NCI-H1694 treated with DMSO at 0.1 percent for 48 hours (cell line): ENCODE data around the gene OSTM1.
"Not testable (repeated sequence)": the region's sequence is repeated elsewhere in the genome, so short reads cannot be mapped to it uniquely, and the experiment has no call there.

ENCODE experiments used
- DNase-seq: peaks from one replicate; lab custom pipeline; 2025; lab: John Stamatoyannopoulos, UW

Gene OSTM1

DNA sequence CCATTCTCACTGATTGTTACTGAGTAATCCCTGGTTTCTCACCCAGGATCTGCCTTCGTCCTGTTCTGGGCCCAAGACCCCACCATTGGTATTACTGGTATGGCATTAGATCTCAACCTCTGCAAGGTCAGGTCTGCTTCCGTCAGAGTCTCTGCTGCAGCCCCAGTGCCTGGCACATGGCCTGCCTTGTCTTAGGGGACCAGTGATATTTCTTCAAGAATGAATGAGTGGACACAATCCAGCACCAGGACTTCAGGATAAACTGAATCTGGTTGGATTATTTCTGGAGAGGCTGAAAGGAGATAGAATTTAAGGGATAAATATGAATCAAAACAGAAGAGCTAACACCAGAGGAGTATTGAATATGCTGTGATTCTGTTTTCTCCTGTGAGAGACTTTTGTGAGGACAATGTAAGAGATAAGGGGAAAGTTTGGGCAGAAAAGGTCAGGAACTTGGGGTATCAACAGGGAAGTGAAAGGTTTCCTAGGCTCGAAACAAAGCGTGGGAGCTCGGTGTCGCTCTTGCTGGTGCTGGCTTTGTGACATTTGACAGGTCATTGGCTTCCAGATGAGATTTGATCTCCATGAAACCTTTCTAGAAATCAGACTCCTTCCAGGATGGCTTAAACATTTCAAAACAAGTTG lies 53.9 kb downstream of the OSTM1 start:
- DNase-seq: no peak

DNA sequence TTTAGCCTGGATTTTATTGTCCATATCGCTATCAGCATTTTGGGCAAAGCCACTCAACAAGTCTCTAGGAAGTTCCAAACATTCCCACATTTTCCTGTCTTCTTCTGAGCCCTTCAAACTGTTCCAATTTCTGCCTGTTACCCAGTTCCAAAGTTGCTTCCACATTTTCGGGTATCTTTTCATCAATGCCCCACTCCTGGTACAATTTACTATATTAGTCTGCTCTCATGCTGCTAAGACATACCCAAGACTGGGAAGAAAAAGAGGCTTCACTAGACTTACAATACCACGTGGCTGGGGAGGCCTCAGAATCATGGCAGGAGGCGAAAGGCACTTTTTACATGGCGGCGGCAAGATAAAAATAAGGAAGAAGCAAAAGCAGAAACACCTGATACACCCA lies 58.3 kb downstream of the OSTM1 start:
- DNase-seq: not testable (repeated sequence)

DNA sequence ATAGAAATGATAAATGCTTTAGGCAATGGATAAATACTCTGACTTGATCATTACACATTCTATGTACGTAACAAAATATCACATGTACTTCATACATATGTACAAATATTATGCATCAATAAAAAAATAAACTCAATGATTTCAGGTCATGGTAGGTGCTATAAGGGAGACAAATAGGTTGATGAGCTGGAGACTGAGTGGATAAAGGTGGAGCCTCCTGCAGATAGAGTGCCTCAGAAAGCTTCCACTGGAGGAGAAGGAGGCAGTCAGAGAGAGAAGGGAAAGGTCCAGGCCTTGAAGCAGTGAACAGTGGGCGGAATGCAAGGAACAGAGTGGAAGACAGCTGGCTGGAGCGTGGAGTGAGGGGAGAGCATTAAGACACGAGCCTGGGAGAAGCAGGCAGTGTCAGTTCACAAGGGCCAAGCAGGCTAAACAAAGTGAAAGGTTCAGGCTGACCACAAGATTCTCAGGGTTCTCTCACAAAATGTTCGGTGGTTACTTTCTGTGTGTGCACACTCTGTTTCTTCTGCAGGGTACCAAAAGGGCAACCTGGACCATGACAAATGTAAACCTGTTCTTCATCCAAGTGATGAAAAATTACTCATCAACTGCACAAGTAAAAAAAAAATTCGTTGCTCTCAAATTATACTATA lies 60.6 kb downstream of the OSTM1 start:
- no peak for DNase-seq

DNA sequence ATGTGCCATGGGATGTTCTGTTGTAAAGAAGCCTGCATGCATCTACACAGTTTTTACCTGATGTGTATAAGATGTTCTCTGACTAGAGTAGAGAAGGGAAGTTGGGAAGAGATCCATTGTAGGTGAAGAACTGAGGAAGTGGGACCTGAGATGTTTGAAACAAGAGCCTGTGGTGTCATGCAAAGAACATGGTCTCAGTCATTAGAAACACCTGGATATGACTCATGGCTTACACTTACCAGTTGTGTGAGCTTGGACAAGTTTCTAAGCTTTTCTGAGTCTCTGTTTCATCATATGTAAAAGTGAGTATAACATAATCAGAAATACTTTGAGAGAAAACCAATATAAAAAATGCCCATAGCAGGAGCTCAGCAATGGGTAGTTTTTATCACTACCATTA lies 64.6 kb downstream of the OSTM1 start:
- DNase-seq: no peak

DNA sequence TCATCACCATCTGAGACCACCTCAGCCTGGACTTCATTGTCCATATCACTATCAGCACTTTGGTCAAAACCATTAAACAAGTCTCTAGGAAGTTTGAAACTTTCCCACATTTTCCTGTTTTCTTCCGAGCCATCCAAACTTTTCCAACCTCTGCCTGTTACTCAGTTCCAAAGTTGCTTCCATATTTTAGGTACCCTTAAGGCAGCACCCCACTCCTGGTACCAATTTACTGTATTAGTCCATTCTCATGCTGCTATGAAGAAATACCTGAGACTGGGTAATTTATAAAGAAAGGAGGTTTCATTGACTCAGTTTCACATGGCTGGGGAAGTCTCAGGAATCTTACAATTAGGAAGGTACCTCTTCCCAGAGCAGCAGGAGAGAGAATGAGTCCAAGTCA lies 65.3 kb downstream of the OSTM1 start:
- not testable (repeated sequence) for DNase-seq

DNA sequence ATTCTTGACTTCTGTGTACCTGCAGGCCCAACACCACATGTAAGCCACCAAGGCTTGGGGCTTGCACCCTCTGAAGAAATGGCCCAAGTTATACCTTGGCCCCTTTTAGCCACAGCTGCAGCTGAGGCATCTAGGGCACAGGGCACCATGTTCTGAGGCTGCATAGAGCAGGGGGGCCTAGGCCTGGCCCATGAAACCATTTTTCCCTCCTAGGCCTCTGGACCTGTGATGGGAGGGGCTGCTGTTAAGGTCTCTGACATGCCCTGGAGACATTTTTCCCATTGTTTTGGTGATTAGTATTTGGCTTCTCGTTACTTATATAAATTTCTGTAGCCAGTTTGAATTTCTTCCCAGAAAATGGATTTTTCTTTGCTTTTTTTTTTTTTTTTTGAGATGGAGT lies 66.2 kb downstream of the OSTM1 start:
- DNase-seq: no peak

DNA sequence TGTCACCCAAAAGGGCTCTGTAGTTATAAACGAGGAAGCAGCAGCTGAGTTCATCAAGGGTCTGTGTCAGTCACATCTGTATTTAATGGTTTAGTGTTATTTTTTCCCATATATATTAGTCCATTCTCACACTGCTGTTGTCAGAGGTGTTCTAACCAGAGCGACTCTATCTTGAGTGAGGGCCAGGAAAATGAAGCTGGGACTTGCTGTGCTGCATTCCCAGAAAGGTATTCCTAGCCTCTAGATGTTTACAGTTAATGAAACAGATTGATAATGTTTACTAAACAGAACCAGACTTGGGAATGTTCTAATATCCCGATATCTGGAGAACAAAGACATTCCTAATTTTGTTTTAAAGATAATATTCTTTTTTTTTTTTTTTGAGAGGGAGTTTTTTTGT lies 68.6 kb downstream of the OSTM1 start:
- no peak for DNase-seq

- DNase-seq: no peak
Measured at GRCh38 chr6:108004861-108005260, 69.7 kb downstream of the OSTM1 start.

- DNase-seq: no peak
Measured at GRCh38 chr6:108002365-108003221, 71.9 kb downstream of the OSTM1 start.

DNA sequence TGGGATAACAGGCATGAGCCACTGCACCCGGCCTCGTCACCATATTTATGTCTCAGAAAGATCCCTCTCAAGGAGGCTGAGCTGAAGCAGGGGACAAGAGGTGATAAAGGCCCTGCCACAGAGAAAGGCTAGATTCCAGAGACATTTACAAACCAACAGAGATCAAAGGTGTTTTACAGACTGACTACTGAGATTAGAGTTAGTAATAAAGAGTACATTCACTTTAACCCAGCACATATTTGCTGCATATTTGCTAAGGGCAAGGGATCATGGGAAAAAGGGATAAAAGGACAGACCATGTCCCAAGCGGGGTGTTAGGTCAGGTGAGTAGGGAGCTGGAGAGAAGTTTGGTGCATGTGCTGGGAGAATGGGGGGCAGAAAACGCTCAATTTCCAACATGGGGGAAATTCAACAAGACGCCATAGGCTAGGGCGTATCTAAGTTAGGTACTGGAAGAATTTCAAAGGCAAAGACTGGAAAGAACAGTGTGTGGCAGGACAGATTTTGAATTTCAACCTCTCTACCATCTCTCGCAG lies 72.8 kb downstream of the OSTM1 start:
- no peak for DNase-seq

GRCh38 chr6:108000259-108000658 lies 74.3 kb downstream of the OSTM1 start:
- not testable (repeated sequence) for DNase-seq

DNA sequence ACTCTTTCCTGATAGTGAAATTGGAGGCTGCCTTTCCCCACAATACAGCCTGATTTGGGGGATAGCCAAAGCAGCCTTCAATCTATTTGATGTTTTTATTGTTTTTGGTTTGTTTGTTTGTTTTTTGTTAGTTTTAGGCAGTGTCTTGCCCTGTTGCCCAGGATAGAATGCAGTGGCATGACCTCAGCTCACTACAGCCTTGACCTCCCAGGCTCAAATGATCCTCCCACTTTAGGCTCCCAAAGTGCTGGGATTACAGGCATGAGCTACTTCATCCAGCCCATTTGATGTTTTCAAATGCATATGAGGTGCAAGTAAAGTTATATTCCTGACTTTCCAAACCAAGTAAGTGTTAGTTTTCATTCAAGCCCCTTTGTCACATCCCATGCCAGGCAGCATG lies 75.2 kb downstream of the OSTM1 start:
- DNase-seq: no peak

DNA sequence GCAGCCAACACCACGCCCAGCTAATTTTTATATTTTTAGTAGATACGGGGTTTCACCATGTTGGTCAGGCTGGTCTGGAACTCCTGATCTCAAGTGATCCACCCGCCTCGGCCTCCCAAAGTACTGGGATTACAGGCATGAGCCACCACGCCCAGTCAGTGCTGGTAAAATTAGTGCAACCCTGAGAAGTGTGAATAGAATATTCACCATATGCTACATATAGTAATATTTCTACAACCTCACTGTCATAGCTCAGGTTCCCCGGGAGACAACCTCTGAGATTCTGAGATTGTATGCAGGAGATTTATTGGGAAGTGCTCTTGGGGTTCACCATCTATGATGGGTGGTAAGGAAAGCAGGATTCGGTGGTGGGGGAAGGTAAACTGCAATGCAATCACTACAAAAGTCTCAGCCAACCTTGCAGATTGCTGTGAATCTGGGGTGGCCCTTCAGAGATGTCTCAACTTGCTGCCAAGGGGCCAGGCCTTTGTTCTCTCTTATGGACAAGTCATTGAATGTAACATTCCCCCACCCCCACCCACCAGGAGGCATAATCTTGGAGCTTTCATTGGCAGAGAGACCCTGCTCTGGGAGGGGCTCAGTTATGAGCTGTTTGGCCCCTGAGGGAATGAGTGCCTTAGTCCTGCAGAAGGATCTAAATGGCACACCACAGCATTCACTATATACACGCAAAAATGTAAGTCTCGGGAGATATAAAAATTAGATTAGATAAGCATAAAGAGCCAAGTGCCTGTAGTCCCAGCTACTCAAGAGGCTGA lies 82.6 kb downstream of the OSTM1 start:
- no peak for DNase-seq
